Measurements from ENCODE around the gene GCAT. TPM values are rescaled to one million over a fixed set of nuclear protein-coding genes. Genes with fewer than 3 reads are reported as not detected.
A peak's percentile ranks its signal among the peaks of the same experiment; 100 is the strongest.

GCAT gene
- total and polyA plus RNA-seq, 2 of the 13 experiments (the other 11 are each of a cell fraction or from before 2014, with no cell fraction given), result 28.0 to 50.3 TPM

- TF ChIP-seq PRDM15 (CRISPR knock-in tag; IDR thresholded peaks at IDR 0.05), result no peak
- no peak for TF ChIP-seq ZNF580 (CRISPR knock-in tag; IDR thresholded peaks at IDR 0.05; ENCODE audit: borderline replicate concordance, low read depth)
- no peak for TF ChIP-seq ZNF232 (CRISPR knock-in tag; IDR thresholded peaks at IDR 0.05; ENCODE audit: borderline replicate concordance)
- TF ChIP-seq GMEB1 (CRISPR knock-in tag; IDR thresholded peaks at IDR 0.05; ENCODE audit: borderline replicate concordance), result no peak
- TF ChIP-seq SPEN (CRISPR knock-in tag; IDR thresholded peaks at IDR 0.05; ENCODE audit: low read depth), result no peak
- TF ChIP-seq MIER2 (CRISPR knock-in tag; IDR thresholded peaks at IDR 0.05), result no peak
- no peak for TF ChIP-seq ISX (CRISPR knock-in tag; conservative IDR thresholded peaks at IDR 0.05)
- TF ChIP-seq GATAD2A (CRISPR knock-in tag; IDR thresholded peaks at IDR 0.05), result peak; percentile 52; the same call in 1 of the 2 replicates
- no peak for TF ChIP-seq ZHX1 (CRISPR knock-in tag; IDR thresholded peaks at IDR 0.05; ENCODE audit: low read depth)
- TF ChIP-seq MED8 (CRISPR knock-in tag; IDR thresholded peaks at IDR 0.05; ENCODE audit: insufficient replicate concordance), result no peak
- TF ChIP-seq ZFP90 (CRISPR knock-in tag; IDR thresholded peaks at IDR 0.05; ENCODE audit: borderline replicate concordance), result no peak
- TF ChIP-seq SRSF9 (IDR thresholded peaks at IDR 0.05; ENCODE audit: borderline replicate concordance, insufficient read depth, low read depth, low read length, poor library complexity, severe bottlenecking), result no peak
- no peak for TF ChIP-seq ZFP36L1 (CRISPR knock-in tag; IDR thresholded peaks at IDR 0.05)
- TF ChIP-seq ATAD3A (CRISPR knock-in tag; IDR thresholded peaks at IDR 0.05), result no peak
- no peak for TF ChIP-seq RAD21 (CRISPR knock-in tag; IDR thresholded peaks at IDR 0.05)
- TF ChIP-seq NR3C1 (CRISPR knock-in tag; IDR thresholded peaks at IDR 0.05), result no peak
- TF ChIP-seq HNRNPL (IDR thresholded peaks at IDR 0.05; ENCODE audit: low read depth, low read length), result no peak
- TF ChIP-seq PREB (CRISPR knock-in tag; IDR thresholded peaks at IDR 0.05), result no peak
- no peak; the same call in 1 of the 2 replicates for TF ChIP-seq POLR2G (IDR thresholded peaks at IDR 0.05; ENCODE audit: low read depth, low read length)
- TF ChIP-seq ERF (CRISPR knock-in tag; IDR thresholded peaks at IDR 0.05), result no peak
- TF ChIP-seq BATF2 (CRISPR knock-in tag; IDR thresholded peaks at IDR 0.05), result no peak
These were observed 4.5 kb upstream of the GCAT start (continued) for GRCh38 chr22:37803195-37803638.
